Esophagus muscularis mucosa (tissue), 4 donors: ENCODE results near the gene OSBPL2. TPM values are rescaled to one million over a fixed set of nuclear protein-coding genes. Genes with fewer than 3 reads are reported as not detected.

Experiments
- DNase-seq: peaks from one replicate; pipeline ENCODE4 v3.0.0-alpha.2; 2017; ENCODE audit errors: extremely low spot score
- H3K27ac ChIP-seq, 4 donors: fragments of 200-600 bp; sonication (generic); replicated peaks in 1 of 4; 1 replicate in 3 of 4; 2 replicates in 1 of 4; pipeline ENCODE4 v1.5.1; 2016 to 2019; ENCODE audit warnings: mild to moderate bottlenecking in 1 of 4
- H3K27me3 ChIP-seq, 4 donors: fragments of 200-600 bp; sonication (generic); one replicate each; pipeline versions ENCODE4 v1.5.1 to v1.6.0; 2016 to 2019
- H3K36me3 ChIP-seq, 4 donors: fragments of 200-600 bp; sonication (generic); one replicate each; pipeline ENCODE4 v1.5.1; 2016 to 2019
- H3K4me1 ChIP-seq, 4 donors: fragments of 200-600 bp; sonication (generic); one replicate each; pipeline ENCODE4 v1.5.1; 2016 to 2019
- H3K4me3 ChIP-seq, 4 donors: fragments of 200-600 bp; sonication (generic); 1 replicate in 2 of 4; 2 replicates in 2 of 4; pipeline ENCODE4 v1.5.1; 2016 to 2019; ENCODE audit warnings: mild to moderate bottlenecking in 4 of 4, moderate library complexity in 1 of 4
- H3K9me3 ChIP-seq, 4 donors: fragments of 200-600 bp; sonication (generic); 1 replicate in 3 of 4; 2 replicates in 1 of 4; pipeline ENCODE4 v1.5.1; 2016 to 2019
- CTCF ChIP-seq, 3 experiments: fragments of 200-600 bp in 2 of 3; fragments of 450-650 bp in 1 of 3; sonication (generic) in 2 of 3; IDR thresholded peaks; one replicate each; pipeline ENCODE4 v1.5.1; 2017 to 2019; ENCODE audit warnings: antibody characterized with exemption in 3 of 3, mild to moderate bottlenecking in 2 of 3, moderate library complexity in 1 of 3
- EP300 ChIP-seq: sonication (generic); formaldehyde crosslinking; IDR thresholded peaks from one replicate; pipeline ENCODE4 v1.6.1; 2017; ENCODE audit warnings: antibody characterized with exemption
- POLR2A ChIP-seq: fragments of 450-650 bp; IDR thresholded peaks from one replicate; pipeline ENCODE4 v1.6.1; 2017; ENCODE audit warnings: antibody characterized with exemption, moderate library complexity, mild to moderate bottlenecking, low read depth
- POLR2AphosphoS5 ChIP-seq, 2 donors: sonication (generic); formaldehyde crosslinking; IDR thresholded peaks; one replicate each; pipeline ENCODE4 v1.6.1; 2017; ENCODE audit warnings: antibody characterized with exemption in 2 of 2
- WGBS: methylation state at CpG from one replicate; pipeline ENCODE4 v1.1.5; 2018; 5-methylcytosine and 5-hydroxymethylcytosine counted together
- intact Hi-C: fragments of 100-400 bp; cut with DNase I; formaldehyde crosslinking; loops from one replicate; pipeline ENCODE4 v1.15.1; 2023
- total RNA-seq, 4 donors: library from RNA; depleted of rRNA; stranded (reverse); fragments of >200 nt; gene quantifications; one replicate each; pipeline versions ENCODE4 v1.1.0 to v1.2.1, GENCODE V29; 2016

OSBPL2 gene
- total RNA-seq, 4 donors from 2014 or later: 34.5 to 52.7 (median 44.2) TPM

- H3K4me1 ChIP-seq: no peaks in the 10 kb centered on the region
- H3K4me3 ChIP-seq: no peak overlapping the region
- DNase-seq: no peak
- no peak for TF ChIP-seq EP300
- TF ChIP-seq POLR2AphosphoS5 (IDR thresholded peaks at IDR 0.05): no peak
- no peak for TF ChIP-seq POLR2A
- TF ChIP-seq CTCF (IDR thresholded peaks at IDR 0.05): no peak
- H3K27me3 ChIP-seq: no peaks in the 10 kb centered on the region
- intact Hi-C loops: no loop called here
- peaks cover 52 to 75% (median 71%) of the 10 kb centered on the region in 4 donors for H3K36me3 ChIP-seq
- no peak overlapping the region for H3K27ac ChIP-seq
- no peaks in the 10 kb centered on the region for H3K9me3 ChIP-seq
- 88% methylated on average over 32 of the region's 38 CpGs for WGBS
These were observed 36.9 kb upstream of the OSBPL2 start for GRCh38 chr20:62201173-62202082.

GRCh38 chr20:62202083-62202395, 36.3 kb upstream of the OSBPL2 start:
- Histone ChIP-seq H3K27me3 (no peaks in the 10 kb centered on the region), H3K27ac (no peak overlapping the region), H3K9me3 (no peaks in the 10 kb centered on the region), H3K36me3 (peaks cover 52 to 68% (median 65%) of the 10 kb centered on the region in 4 donors), H3K4me1 (no peaks in the 10 kb centered on the region), H3K4me3 (no peak overlapping the region)
- TF ChIP-seq CTCF (IDR thresholded peaks at IDR 0.05): no peak
- TF ChIP-seq POLR2AphosphoS5 (IDR thresholded peaks at IDR 0.05): no peak
- TF ChIP-seq EP300: no peak
- no peak for TF ChIP-seq POLR2A
- no peak for DNase-seq
- WGBS: 82% methylated on average over 3 of the region's 5 CpGs
- intact Hi-C loops: no loop called here

- Histone ChIP-seq H3K27me3 (no peaks in the 10 kb centered on the region), H3K9me3 (no peaks in the 10 kb centered on the region), H3K36me3 (peaks cover 50 to 61% (median 57%) of the 10 kb centered on the region in 4 donors), H3K27ac (no peak overlapping the region), H3K4me3 (no peak overlapping the region), H3K4me1 (no peaks in the 10 kb centered on the region)
- DNase-seq: no peak
- intact Hi-C loops: no loop called here
- TF ChIP-seq CTCF (IDR thresholded peaks at IDR 0.05): no peak
- TF ChIP-seq EP300: no peak
- TF ChIP-seq POLR2AphosphoS5 (IDR thresholded peaks at IDR 0.05): no peak
- TF ChIP-seq POLR2A: no peak
- WGBS: 93% methylated on average over 23 of the region's 23 CpGs
These were observed 35.5 kb upstream of the OSBPL2 start for GRCh38 chr20:62202676-62203377.

GRCh38 chr20:62203378-62204030, 34.8 kb upstream of the OSBPL2 start:
- Histone ChIP-seq H3K4me3 (no peak overlapping the region), H3K4me1 (no peaks in the 10 kb centered on the region), H3K27me3 (peaks cover 0 to 2% (median 0%) of the 10 kb centered on the region in 4 donors), H3K36me3 (peaks cover 43 to 54% (median 50%) of the 10 kb centered on the region in 4 donors), H3K9me3 (no peaks in the 10 kb centered on the region), H3K27ac (no peak overlapping the region)
- TF ChIP-seq POLR2AphosphoS5 (IDR thresholded peaks at IDR 0.05) (no peak), CTCF (IDR thresholded peaks at IDR 0.05) (no peak), POLR2A (no peak), EP300 (no peak)
- no peak for DNase-seq
- intact Hi-C loops: no loop called here
- 86% methylated on average over 22 of the region's 22 CpGs for WGBS
